Hepatocyte (in vitro differentiated cells): ENCODE measurements around the gene DTNBP1.

ENCODE experiments used
- EZH2 ChIP-seq: fragments of 200-600 bp; sonication (generic); IDR thresholded peaks from 2 replicates; pipeline ENCODE4 v1.6.1; 2016; ENCODE audit warnings: antibody characterized with exemption, mild to moderate bottlenecking, borderline replicate concordance
- TF ChIP-seq, protein P1 (sequence below): fragments of 200-600 bp; sonication (generic); IDR thresholded peaks from 2 replicates; pipeline ENCODE4 v1.5.1; 2016; ENCODE audit warnings: antibody characterized with exemption, mild to moderate bottlenecking; ENCODE audit not compliant: poor library complexity

- TF ChIP-seq, protein P1, sequence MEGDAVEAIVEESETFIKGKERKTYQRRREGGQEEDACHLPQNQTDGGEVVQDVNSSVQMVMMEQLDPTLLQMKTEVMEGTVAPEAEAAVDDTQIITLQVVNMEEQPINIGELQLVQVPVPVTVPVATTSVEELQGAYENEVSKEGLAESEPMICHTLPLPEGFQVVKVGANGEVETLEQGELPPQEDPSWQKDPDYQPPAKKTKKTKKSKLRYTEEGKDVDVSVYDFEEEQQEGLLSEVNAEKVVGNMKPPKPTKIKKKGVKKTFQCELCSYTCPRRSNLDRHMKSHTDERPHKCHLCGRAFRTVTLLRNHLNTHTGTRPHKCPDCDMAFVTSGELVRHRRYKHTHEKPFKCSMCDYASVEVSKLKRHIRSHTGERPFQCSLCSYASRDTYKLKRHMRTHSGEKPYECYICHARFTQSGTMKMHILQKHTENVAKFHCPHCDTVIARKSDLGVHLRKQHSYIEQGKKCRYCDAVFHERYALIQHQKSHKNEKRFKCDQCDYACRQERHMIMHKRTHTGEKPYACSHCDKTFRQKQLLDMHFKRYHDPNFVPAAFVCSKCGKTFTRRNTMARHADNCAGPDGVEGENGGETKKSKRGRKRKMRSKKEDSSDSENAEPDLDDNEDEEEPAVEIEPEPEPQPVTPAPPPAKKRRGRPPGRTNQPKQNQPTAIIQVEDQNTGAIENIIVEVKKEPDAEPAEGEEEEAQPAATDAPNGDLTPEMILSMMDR = no peak
- no peak for TF ChIP-seq EZH2
Measured at GRCh38 chr6:15619330-15619729, 43.5 kb downstream of the DTNBP1 start.
